HG02571 (cell line): ENCODE data around the gene ZNF462.
"Not testable (repeated sequence)": the region's sequence is repeated elsewhere in the genome, so short reads cannot be mapped to it uniquely, and the experiment has no call there.

Experiments
- ATAC-seq: cut with Tn5 transposase; IDR thresholded peaks from one replicate; pipeline ENCODE4 v1.9.1; 2021; ENCODE audit warnings: mild to moderate bottlenecking, moderate library complexity; ENCODE audit not compliant: unreplicated experiment

ZNF462 gene

DNA sequence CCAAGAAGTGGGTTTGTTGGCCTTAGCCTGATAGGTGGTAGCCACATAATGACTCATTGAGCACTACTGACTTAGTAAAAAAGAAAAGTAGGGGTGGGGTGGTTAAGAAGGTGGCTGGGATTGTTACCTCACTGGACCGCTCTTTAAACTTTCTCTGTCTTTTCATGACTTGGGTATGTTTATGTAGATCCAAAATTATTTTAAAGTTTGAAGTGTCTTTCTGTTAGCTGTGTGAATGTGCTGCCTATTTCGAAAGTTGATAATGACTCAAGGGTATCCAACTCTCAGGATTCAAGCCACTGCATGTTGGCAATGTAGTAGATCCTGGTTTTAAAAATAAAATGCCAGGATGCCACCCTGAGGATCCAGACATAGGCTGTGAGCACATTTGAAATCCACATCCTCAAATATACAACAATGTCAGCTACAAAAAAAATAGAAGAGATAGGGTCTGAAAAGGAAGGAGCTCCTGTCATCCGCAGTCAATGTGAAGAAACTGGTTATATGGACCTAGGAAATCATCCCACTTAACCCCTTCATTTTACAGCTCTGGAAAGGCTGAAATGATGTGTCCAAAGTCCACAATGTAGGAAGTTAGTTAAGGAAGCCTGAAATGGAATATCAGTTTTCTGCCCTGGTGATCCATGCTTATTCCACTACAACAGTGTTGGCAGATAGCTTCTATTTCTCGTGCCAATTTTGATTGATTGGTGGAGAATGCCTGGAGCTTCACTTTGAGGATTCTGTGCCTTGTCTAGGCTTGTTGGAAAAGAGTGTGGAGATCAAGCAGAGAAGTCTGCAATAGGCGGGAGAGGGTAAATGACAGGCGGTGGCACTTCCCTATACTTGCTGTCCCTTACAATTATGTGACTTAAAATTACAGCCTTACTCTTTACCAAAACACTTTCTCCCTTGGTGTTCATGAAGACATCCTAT lies 23.4 kb downstream of the ZNF462 start:
- no peak for ATAC-seq

DNA sequence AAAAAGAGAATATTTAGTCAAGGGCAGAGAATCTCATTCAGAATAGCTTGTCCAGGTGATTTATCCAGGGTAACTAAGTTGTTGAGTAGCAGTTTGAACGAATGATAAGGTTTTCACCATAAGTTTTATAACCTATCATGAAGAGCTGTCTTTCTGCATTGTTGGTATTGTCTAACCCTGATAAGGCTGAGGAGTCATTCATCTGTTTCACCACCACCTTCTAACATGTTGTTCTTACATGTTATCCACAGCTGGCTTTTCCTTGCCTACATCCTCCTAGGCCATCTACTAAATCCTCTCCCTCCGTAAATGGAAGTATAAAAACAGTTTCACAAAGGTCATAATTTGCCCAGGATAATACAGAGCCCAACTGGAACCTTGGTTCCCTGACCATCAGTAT lies 24.1 kb downstream of the ZNF462 start:
- ATAC-seq: no peak

DNA sequence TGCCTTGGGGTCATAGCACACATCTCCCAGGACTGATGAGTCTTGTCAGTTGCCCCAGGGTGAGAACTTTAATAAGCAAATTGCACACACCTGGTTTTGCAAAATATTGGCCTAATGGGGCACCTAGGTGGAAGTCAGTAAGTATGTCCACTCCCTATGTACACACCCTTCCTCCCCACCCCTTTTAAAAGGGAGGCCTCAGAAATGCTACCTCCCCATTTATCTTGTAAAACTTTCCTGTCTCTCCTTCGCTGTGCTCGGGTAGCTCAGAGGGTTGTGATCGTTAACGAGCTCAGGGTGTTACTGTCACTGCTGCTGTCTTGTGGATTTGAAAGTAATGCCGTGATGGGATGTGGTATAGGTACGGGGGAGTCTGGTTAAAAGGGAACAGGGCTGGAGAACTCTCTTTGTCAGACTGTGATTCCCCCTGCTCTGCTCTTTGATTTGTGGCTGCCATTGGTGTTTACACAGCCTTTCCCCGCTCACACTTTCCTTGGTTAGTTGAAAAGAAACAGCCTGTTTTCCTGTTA lies 26.2 kb downstream of the ZNF462 start:
- no peak for ATAC-seq

DNA sequence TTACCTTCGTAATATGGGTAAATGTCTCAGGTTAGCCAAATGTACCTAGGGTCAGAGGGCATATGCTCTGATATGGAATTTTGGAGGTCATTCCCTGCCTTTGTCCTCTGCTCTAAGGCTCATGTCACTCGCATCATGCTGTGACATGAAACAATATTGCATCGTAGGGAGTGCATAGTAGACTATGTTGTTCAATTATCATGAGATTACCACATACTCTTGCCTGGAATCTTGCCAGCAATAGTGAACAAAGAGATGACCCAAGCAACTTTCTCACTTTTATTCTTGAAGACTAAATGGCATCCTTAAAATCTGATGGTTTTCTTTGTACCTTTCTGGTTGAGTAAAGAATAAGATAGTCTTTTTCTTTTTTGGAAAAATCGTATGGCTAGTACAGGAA lies 27.6 kb downstream of the ZNF462 start:
- no peak for ATAC-seq

DNA sequence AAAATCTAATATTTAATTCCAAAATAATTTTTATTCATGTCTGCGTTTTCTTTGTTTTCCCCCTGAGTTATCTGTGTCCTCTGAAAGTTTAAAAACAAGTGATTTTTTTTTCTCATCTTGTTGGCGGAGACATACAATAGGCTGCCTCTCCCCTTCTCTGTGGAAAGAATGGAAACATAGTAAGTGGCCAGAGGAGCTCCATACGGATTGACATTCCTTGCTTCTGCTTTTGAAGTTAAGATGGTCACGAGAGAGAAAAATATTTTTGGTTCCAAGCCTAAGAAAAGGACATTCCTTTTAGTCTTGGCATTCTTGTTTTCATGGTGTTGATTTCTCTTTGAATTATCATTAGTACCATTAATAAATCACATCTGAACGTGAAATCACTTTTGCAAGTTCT lies 28.3 kb downstream of the ZNF462 start:
- no peak for ATAC-seq

DNA sequence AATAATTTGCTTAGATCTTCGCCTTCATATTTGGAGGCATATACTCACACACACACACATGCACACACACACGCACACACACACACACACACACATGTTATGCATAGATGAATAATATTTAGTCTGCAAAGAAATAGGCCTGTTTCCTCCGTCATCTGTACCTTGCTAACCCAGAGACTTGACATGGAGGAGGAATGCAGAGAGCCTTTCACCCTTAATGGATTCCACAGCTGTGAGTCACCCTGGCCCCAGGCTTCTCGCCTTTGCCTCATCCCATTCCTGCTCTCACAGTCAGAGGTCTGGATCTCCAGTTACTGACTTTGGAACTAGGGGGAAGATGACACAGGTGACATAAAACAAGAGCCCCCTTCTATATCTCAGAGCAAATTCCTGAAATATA lies 29.7 kb downstream of the ZNF462 start:
- ATAC-seq: no peak

DNA sequence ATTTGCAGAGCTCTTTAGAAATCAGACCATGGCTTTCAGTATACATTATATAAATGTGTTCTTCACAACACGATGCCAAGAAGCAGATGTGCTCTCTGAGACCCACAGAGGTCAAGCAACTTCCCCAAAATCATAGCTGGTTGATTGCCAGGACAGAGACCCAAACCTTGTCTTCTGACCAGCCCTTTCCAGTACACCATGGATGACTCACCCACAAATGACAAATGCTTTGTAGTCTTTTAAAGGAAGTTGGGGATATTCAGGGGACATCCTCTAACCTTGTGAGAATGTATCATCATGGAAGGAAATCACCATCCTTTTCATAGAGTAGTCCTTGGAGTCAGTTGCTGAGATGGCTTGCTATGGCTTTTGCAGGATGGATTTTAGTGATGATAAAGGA lies 30.1 kb downstream of the ZNF462 start:
- no peak for ATAC-seq

DNA sequence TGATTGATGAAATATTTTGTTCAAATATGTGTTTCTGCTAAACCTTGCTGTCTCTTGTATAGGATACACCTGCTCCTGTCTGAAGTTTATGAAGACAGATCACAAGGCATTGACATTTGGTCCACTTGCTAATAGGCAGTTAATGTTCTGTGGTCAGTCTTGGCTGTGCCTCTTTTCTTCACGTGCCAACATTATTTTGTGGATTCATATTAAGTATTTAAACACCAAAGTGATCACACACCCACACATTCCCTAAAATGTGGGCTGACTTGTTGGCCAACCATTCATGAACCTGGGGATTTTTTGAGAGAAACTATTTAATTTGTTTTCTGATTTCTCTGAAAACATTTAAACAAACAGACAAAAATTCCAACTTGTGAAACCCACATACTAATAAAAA lies 33.7 kb downstream of the ZNF462 start:
- no peak for ATAC-seq

DNA sequence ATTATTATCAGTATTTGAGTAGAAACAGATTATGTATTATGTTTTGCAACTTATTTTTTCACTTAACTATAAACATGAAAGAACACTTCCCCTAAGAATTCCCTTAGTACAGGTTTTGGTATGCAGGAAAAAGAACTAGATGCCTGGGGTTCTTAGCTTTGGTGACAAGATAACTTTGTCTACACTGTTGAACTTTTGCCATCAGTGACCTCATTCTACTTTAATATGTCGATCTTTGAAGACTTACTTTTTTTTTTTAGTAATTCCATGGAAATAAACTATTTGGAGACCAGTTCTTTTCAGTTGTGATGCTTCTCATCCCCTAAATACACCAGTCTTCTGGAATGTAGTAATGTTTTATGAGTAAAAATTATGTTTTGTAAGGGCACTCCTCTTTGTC lies 34.3 kb downstream of the ZNF462 start:
- no peak for ATAC-seq

DNA sequence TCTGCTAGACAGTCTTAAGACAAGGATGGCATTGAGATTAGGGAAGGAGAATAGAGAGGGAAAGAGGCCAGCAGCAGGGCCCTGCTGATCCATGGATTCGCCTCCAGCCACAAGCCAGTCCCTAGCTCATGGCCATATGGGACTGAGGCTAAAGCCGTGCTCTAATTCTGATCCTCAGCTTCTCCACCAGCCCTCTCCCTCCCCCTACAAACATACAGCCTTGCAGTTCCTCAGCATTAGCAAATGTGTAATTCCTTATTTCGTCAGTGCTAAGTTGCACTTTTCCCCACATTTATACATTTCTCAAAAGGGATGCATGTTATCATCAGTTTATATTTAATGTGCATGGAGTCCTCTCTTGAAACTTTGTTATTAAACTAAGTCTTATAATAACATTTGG lies 34.8 kb downstream of the ZNF462 start:
- ATAC-seq: no peak

DNA sequence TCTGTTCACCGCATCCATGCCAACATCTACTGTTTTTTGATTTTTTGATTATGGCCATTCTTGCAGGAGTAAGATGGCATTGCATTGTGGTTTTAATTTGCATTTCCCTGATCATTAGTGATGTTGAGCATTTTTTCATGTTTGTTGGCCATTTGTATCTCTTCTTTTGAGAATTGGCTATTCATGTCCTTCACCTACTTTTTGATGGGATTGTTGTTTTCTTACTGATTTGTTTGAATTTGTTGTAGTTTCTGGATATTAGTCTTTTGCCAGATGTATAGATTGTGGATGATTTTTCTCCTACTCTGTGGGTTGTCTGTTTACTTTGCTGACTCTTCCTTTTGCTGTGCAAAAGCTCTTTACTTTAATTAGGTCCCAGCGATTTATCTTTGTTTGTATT lies 37.6 kb downstream of the ZNF462 start:
- not testable (repeated sequence) for ATAC-seq

DNA sequence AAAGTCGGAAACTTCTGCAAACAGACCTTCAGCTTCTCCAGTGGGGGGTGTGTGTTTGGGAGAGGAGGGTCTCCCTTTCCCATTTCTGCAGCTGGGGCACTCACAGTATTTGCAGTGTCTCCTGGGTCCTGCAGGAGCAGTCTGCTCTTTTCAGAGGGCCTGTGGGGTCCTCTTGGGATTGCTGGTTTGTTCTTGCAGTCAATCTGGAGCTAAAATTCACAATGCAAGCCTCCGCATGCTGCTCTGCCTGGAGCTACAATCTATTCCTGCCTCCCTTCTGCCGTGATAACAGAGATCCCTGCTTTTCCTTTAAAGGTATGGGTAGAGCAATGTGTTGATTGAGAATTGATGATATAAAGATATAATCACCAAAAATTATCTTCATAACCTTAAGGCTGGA lies 43.2 kb downstream of the ZNF462 start:
- no peak for ATAC-seq

DNA sequence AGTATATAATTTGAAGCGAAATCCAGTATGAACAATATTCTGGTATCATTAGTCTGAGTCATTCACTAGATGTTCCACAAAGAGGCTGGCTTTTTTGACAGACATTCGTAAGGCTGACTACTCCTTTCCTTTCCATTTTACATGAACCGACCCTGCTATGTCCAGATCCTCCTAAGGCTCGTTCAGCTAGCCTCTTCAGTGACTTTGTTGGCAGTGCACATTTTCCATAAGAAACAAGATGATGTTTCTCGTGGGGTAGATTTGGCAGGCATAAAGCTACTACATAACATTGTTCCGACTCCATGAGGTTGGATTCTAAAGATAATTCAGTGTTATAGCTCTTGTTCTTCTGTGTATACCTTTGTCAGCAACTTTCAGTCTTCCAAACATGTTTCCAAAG lies 49.0 kb downstream of the ZNF462 start:
- no peak for ATAC-seq

DNA sequence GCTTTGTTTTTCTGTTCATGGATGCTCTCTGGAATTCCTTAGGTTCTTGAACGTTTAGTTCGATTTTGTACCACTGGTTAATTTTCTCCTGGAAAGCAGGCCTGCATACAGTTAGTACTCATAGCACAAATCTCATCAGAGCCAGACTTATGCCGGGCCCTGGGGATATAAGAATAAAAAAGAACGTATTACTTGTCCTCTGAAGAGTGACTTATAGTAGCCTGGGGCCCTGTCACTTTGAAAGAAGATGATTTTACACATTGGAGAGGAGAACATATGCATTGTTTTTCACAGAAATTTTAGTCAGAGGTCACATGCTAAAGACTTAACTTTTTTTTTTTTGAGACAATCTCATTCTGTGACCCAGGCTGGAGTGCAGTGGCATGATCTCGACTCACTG lies 50.3 kb downstream of the ZNF462 start:
- no peak for ATAC-seq

DNA sequence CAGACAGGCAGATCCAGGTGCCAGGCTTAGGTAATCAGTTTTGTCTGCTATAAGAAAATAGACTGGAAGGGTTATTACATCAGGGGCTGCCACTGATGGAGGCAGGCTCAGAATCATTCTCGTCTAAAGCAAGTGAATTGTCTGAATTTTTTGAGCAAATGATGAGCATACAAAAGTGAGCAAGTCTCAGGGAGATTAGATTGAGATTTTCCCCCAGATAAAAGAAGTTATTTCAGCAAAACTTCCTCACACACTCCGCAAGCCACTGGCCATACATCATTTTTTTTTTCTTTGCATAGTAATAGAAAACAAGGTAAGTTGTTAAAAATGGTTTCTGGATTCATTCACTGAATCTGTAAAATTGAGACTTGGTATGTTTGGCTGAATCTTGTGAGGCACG lies 52.9 kb downstream of the ZNF462 start:
- no peak for ATAC-seq

DNA sequence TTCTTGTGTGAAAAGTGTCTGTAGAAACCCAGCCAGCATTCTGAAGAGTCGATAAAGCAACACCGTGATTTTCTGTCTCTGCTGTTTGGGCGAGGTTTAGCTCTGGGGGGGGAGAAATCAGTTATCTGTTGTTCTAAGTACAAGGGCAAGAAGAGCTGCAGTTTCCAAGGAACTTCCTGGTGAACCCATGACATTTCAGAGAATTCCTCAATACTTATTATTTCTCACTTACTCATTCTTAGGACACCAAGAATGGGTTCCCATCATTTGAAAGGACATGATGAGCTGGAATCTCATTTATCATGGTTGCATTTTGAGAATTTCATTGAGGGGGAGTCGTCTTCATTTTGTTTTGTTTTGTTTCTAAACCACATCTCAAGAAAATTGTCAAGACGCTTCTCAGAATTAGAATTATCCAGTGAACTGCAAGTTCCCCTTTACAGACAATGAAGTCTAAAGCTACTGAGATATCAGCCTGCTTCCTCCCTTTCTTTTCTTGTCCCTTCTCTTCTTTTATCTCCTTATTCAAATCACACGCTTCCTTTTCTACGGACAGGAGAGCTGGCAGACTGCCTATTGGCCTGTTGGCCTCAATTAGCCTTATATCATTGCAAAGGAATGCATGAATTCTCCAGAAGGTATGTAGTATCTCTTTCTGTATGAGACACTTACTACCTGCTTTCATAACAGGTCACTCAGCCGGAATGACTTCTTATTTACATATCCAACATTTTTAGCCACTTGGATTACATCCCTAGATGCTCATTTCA lies 53.7 kb downstream of the ZNF462 start:
- ATAC-seq: no peak

DNA sequence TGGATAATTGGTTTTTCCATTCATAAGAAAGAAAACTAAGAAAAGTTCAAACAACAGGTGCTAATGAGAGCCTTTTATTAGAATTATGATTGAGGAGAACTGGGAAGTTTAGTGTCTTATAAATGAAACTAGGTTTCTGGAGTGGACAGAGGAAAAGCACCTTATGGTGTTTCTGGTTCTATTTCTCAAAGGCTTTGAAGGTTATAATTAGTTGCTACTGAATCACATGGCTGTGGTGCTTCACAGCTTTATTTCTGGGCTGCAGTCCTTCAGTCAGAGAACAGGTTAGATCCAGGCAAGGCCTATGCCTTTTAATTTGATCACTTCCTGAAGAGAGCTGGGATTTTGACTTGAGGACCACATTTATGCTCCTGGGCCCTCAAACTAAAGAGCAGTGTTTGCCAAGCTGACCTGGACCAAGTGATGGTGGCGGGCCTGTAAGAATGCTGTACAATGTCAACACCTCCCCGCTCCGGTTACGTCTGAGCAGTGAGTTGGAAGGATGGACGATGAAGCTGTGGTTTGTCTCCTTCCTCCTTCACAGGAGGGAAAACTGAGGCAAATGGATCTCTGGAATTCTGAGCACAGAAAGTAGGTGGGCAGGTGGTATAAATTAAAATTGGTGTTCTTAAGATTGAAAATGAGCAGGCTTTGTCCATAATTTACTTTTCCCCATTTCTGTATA lies 56.0 kb downstream of the ZNF462 start:
- ATAC-seq: no peak

DNA sequence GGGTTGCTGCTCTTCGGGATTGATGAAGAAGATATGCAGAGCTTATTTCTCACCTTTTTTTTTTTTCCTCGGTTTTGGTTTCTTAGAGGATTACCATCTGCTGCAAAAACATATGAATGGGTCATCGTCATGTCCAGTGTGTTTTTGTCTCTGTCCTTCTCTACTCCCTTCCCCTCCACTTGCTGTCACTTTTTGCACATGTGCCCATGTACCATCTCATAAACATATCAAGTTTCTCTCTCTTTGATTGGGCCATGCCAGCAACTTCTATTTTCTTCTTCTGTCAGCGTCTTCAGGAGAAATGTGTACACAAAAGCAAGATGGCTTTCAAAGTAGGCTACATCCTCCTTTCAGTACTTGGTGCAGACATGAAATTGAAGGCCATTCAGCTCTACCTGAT lies 57.1 kb downstream of the ZNF462 start:
- ATAC-seq: no peak

DNA sequence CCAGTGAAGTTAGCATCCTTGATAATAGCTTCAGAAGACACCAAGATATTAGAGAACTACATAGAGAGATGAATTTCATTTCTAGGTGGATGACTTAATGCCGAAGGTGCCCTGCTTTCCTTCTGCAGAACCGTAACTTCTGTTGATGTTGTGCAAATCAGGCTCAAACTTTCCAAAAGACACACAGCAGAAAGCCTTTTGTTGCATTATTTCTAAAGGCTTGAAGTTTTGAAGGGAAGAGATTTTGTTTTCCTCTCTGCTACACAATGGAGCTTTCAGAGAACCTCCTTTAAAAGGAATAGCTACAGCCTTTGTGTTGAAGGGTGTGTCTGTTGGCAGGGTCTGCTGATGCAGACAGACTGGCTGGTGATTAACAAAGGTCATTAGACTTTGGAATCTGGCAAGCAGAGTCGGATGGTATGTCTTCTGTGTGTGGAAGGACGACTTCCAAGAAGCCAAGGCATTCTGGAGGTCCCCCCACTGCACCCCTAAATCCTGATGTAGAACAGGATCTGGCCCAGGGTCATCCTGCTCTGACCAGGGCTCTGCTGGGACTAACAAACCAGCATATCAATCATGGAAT lies 57.8 kb downstream of the ZNF462 start:
- ATAC-seq: no peak

DNA sequence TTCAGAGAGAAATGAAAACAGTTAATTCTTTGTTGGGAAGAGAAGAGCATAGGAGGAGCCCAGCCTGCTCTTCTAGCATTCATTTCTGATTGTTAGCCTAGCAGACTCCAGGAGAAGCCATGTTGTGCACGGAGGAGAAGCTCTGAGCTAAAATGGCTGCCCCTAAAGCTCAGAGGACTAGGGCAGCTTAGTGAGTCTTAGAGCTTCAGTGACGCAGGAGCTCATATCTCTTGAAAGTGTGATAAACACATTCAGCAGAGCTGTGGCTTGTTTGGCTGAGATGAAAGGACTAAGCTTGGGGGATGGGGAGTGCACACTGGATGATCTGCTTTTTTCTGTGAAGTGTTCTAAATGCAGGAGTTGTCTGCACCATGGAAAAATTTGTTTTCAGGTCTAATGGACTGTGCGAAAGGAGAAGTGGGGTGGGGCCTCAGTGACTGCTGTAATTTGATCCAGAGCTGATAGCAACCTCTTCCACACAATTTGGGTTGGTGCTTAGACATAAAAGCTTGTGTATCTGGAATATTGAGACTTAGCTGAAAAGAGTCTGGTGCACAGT lies 58.5 kb downstream of the ZNF462 start:
- ATAC-seq: no peak

DNA sequence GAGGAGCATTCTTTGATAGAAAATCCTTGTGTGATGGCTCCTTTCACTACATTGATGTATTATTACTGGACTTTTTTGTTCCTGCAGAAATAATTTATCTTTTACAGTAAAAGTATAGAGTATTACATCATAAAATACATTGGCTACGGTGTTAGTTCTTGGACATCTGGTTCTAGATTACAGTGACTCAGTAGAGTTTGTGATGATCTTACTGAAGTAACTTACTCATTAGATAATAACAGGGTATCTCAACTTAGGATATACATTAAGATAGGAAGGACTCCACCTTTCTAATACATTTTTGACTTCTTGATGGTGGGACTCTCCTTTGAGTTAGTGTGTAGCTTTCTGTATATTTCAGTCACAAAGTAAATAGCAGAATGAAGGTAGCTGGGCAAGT lies 59.1 kb downstream of the ZNF462 start:
- ATAC-seq: no peak
